SK-N-MC (cell line): ENCODE data around the gene FHOD3.

ENCODE experiments used
- DNase-seq: peaks from one replicate; pipeline ENCODE4 v3.0.0-alpha.2; 2011; ENCODE audit warnings: low read depth, low spot score
- H3K27ac ChIP-seq: fragments of 200-600 bp; sonication (generic); 2 replicates; pipeline ENCODE4 v1.5.1; 2016; ENCODE audit warnings: mixed run types
- H3K36me3 ChIP-seq: fragments of 200-600 bp; sonication (generic); 2 replicates; pipeline ENCODE4 v1.6.1; 2017; ENCODE audit warnings: antibody characterized with exemption, low read length, mixed read lengths; ENCODE audit not compliant: insufficient read depth
- H3K4me3 ChIP-seq: fragments of 200-600 bp; sonication (generic); 2 replicates; pipeline ENCODE4 v1.5.1; 2016
- H3K9ac ChIP-seq: fragments of 200-600 bp; sonication (generic); 2 replicates; pipeline ENCODE4 v1.8.0; 2017; ENCODE audit warnings: mixed run types, mixed read lengths; ENCODE audit not compliant: insufficient read length
- H3K9me3 ChIP-seq: fragments of 200-600 bp; sonication (generic); 2 replicates; pipeline ENCODE4 v1.6.1; 2017; ENCODE audit warnings: low read depth, mild to moderate bottlenecking, antibody characterized with exemption, low read length, moderate library complexity, mixed read lengths
- EZH2 ChIP-seq: fragments of 200-600 bp; sonication (generic); IDR thresholded peaks from one replicate; pipeline ENCODE4 v1.6.1; 2017; ENCODE audit warnings: antibody characterized with exemption
- FOXP2 ChIP-seq: optimal IDR thresholded peaks from 2 replicates; pipeline ENCODE3; 2011; ENCODE audit warnings: mild to moderate bottlenecking, moderate library complexity; ENCODE audit not compliant: insufficient read depth; ENCODE audit errors: extremely low read length, control extremely low read depth
- POLR2AphosphoS5 ChIP-seq: IDR thresholded peaks from 2 replicates; pipeline ENCODE4 v1.6.1; 2012; ENCODE audit warnings: mild to moderate bottlenecking, low read depth, low read length, borderline replicate concordance

FHOD3 gene

GRCh38 chr18:36397033-36397432 lies 99.5 kb downstream of the FHOD3 start:
- Histone ChIP-seq H3K9me3 (no peaks in the 10 kb centered on the region), H3K36me3 (no peaks in the 10 kb centered on the region), H3K9ac (no peak overlapping the region), H3K27ac (no peak overlapping the region), H3K4me3 (no peak overlapping the region)
- no peak for DNase-seq
- TF ChIP-seq FOXP2 (no peak), EZH2 (no peak), POLR2AphosphoS5 (no peak)

GRCh38 chr18:36398419-36398818 lies 100.9 kb downstream of the FHOD3 start:
- H3K27ac ChIP-seq, result no peak overlapping the region
- DNase-seq, result no peak
- no peak overlapping the region for H3K9ac ChIP-seq
- no peaks in the 10 kb centered on the region for H3K36me3 ChIP-seq
- TF ChIP-seq FOXP2 (no peak), POLR2AphosphoS5 (no peak), EZH2 (no peak)
- no peaks in the 10 kb centered on the region for H3K9me3 ChIP-seq
- no peak overlapping the region for H3K4me3 ChIP-seq

- DNase-seq, result no peak
- Histone ChIP-seq H3K27ac (no peak overlapping the region), H3K36me3 (no peaks in the 10 kb centered on the region), H3K9ac (no peak overlapping the region), H3K9me3 (no peaks in the 10 kb centered on the region), H3K4me3 (no peak overlapping the region)
- TF ChIP-seq POLR2AphosphoS5, result no peak
- no peak for TF ChIP-seq EZH2
- no peak for TF ChIP-seq FOXP2
Measured at GRCh38 chr18:36399055-36399454, 101.5 kb downstream of the FHOD3 start.

- no peaks in the 10 kb centered on the region for H3K36me3 ChIP-seq
- DNase-seq, result no peak
- H3K4me3 ChIP-seq, result no peak overlapping the region
- TF ChIP-seq POLR2AphosphoS5, result no peak
- no peak overlapping the region for H3K27ac ChIP-seq
- no peak overlapping the region for H3K9ac ChIP-seq
- no peaks in the 10 kb centered on the region for H3K9me3 ChIP-seq
Measured at GRCh38 chr18:36401462-36401861, 103.9 kb downstream of the FHOD3 start.

GRCh38 chr18:36402765-36403396 lies 105.4 kb downstream of the FHOD3 start:
- no peak overlapping the region for H3K4me3 ChIP-seq
- DNase-seq, result no peak
- no peaks in the 10 kb centered on the region for H3K36me3 ChIP-seq
- no peak overlapping the region for H3K27ac ChIP-seq
- H3K9ac ChIP-seq, result no peak overlapping the region
- TF ChIP-seq EZH2, result no peak
- TF ChIP-seq FOXP2, result no peak
- no peak for TF ChIP-seq POLR2AphosphoS5
- H3K9me3 ChIP-seq, result no peaks in the 10 kb centered on the region

GRCh38 chr18:36403896-36404820 lies 106.6 kb downstream of the FHOD3 start:
- no peak overlapping the region for H3K4me3 ChIP-seq

GRCh38 chr18:36405611-36406010 lies 108.1 kb downstream of the FHOD3 start:
- Histone ChIP-seq H3K27ac (no peak overlapping the region), H3K9me3 (no peaks in the 10 kb centered on the region), H3K4me3 (no peak overlapping the region), H3K9ac (no peak overlapping the region), H3K36me3 (no peaks in the 10 kb centered on the region)
- no peak for DNase-seq
- TF ChIP-seq EZH2 (no peak), POLR2AphosphoS5 (no peak), FOXP2 (no peak)

More at GRCh38 chr18:36403896-36404820, 106.6 kb downstream of the FHOD3 start:
- Histone ChIP-seq H3K27ac (no peak overlapping the region), H3K9me3 (no peaks in the 10 kb centered on the region), H3K36me3 (no peaks in the 10 kb centered on the region), H3K9ac (no peak overlapping the region)
- TF ChIP-seq POLR2AphosphoS5 (no peak), FOXP2 (no peak), EZH2 (no peak)
- DNase-seq, result no peak

- no peak overlapping the region for H3K27ac ChIP-seq
- no peak for TF ChIP-seq EZH2
- TF ChIP-seq POLR2AphosphoS5, result no peak
- TF ChIP-seq FOXP2, result no peak
- H3K36me3 ChIP-seq, result no peaks in the 10 kb centered on the region
- H3K4me3 ChIP-seq, result no peak overlapping the region
- H3K9me3 ChIP-seq, result no peaks in the 10 kb centered on the region
- H3K9ac ChIP-seq, result no peak overlapping the region
- no peak for DNase-seq
Measured at GRCh38 chr18:36406805-36407204, 109.3 kb downstream of the FHOD3 start.
